Daoy (cell line): ENCODE results near the gene STX16. TPM values are rescaled to one million over a fixed set of nuclear protein-coding genes. Genes with fewer than 3 reads are reported as not detected.

Source experiments
- DNase-seq: peaks from one replicate; pipeline ENCODE4 v3.0.0-alpha.2; 2015; ENCODE audit warnings: low read depth
- total RNA-seq: library from RNA; depleted of rRNA; stranded (reverse); fragments of >200 nt; shearing (Covaris generic); gene quantifications from 2 replicates; pipeline ENCODE4 v1.2.3, GENCODE V29; 2014

STX16 gene
- total RNA-seq, 1 experiment from 2014 or later: 12.1 TPM

GRCh38 chr20:58697201-58697866, 46.3 kb downstream of the STX16 start:
- no peak for DNase-seq

- no peak for DNase-seq
Observed at GRCh38 chr20:58697867-58698703, 47.0 kb downstream of the STX16 start.

GRCh38 chr20:58698741-58699622, 47.9 kb downstream of the STX16 start:
- no peak for DNase-seq

GRCh38 chr20:58699623-58700107, 48.6 kb downstream of the STX16 start:
- no peak for DNase-seq

- no peak for DNase-seq
Observed at GRCh38 chr20:58700121-58700821, 49.2 kb downstream of the STX16 start.

- DNase-seq: no peak
Observed at GRCh38 chr20:58700823-58701222, 49.7 kb downstream of the STX16 start.

- no peak for DNase-seq
Observed at GRCh38 chr20:58701431-58702160, 50.5 kb downstream of the STX16 start.

GRCh38 chr20:58702161-58702510, 51.1 kb downstream of the STX16 start:
- no peak for DNase-seq

- DNase-seq: no peak
Observed at GRCh38 chr20:58702859-58703648, 52.0 kb downstream of the STX16 start.

- no peak for DNase-seq
Observed at GRCh38 chr20:58703765-58704371, 52.8 kb downstream of the STX16 start.

GRCh38 chr20:58705208-58705926, 54.3 kb downstream of the STX16 start:
- no peak for DNase-seq

- DNase-seq: no peak
Observed at GRCh38 chr20:58706150-58706892, 55.2 kb downstream of the STX16 start.

GRCh38 chr20:58706975-58707681, 56.0 kb downstream of the STX16 start:
- no peak for DNase-seq

GRCh38 chr20:58707770-58708169, 56.7 kb downstream of the STX16 start:
- no peak for DNase-seq

- DNase-seq: no peak
Observed at GRCh38 chr20:58708246-58708931, 57.3 kb downstream of the STX16 start.

- DNase-seq: no peak
Observed at GRCh38 chr20:58709013-58709702, 58.1 kb downstream of the STX16 start.
